ENCODE measurements around the gene GNG14.
"Not testable (repeated sequence)": the region's sequence is repeated elsewhere in the genome, so short reads cannot be mapped to it uniquely, and the experiment has no call there.

Gene GNG14

GRCh38 chr19:12667731-12668302 is 20.0 kb upstream of the GNG14 start:
- no peak for DNase-seq

GRCh38 chr19:12668346-12668745 is 19.5 kb upstream of the GNG14 start:
- no peak for DNase-seq

GRCh38 chr19:12668932-12669269 is 18.9 kb upstream of the GNG14 start:
- peak; percentile 64 for DNase-seq

- DNase-seq: peak; percentile 67
Observed at GRCh38 chr19:12669270-12670158, 18.3 kb upstream of the GNG14 start.

- no peak for DNase-seq
Observed at GRCh38 chr19:12670159-12670928, 17.5 kb upstream of the GNG14 start.

GRCh38 chr19:12672744-12673143 is 15.1 kb upstream of the GNG14 start:
- no peak for DNase-seq

GRCh38 chr19:12675399-12675798 is 12.4 kb upstream of the GNG14 start:
- no peak for DNase-seq

GRCh38 chr19:12675940-12676339 is 11.9 kb upstream of the GNG14 start:
- DNase-seq: no peak

GRCh38 chr19:12676384-12676792 is 11.4 kb upstream of the GNG14 start:
- DNase-seq: peak; percentile 84

- no peak for DNase-seq
Observed at GRCh38 chr19:12676928-12677327, 10.9 kb upstream of the GNG14 start.

GRCh38 chr19:12678039-12678438 is 9.8 kb upstream of the GNG14 start:
- not testable (repeated sequence) for DNase-seq

- no peak for DNase-seq
Observed at GRCh38 chr19:12680034-12680433, 7.8 kb upstream of the GNG14 start.

- peak; percentile 80 for DNase-seq
Observed at GRCh38 chr19:12681074-12681987, 6.5 kb upstream of the GNG14 start, which contains the start of gene DHPS. Gene DHPS, minus strand, starts transcription at chr19:12681880. Its CDS starts 114 bp downstream, at chr19:12681766.

GRCh38 chr19:12685831-12686230 is 2.0 kb upstream of the GNG14 start:
- DNase-seq: no peak

- DNase-seq: no peak
Observed at GRCh38 chr19:12689012-12689411, 1.2 kb downstream of the GNG14 start.

- no peak for DNase-seq
Observed at GRCh38 chr19:12689581-12690216, 1.9 kb downstream of the GNG14 start.

- DNase-seq: no peak
Observed at GRCh38 chr19:12692960-12693359, 5.2 kb downstream of the GNG14 start.

GRCh38 chr19:12694641-12695040 is 6.8 kb downstream of the GNG14 start:
- no peak for DNase-seq

- DNase-seq: no peak
Observed at GRCh38 chr19:12695096-12695495, 7.3 kb downstream of the GNG14 start.

GRCh38 chr19:12695514-12695913 is 7.7 kb downstream of the GNG14 start:
- no peak for DNase-seq

GRCh38 chr19:12695997-12696365 is 8.2 kb downstream of the GNG14 start:
- no peak for DNase-seq

Data from T-helper 9 cell (primary cell).